ENCODE results near the gene ATP1A1. TPM values are rescaled to one million over a fixed set of nuclear protein-coding genes. Genes with fewer than 3 reads are reported as not detected.

ATP1A1 gene
- total and polyA plus RNA-seq, 9 of the 15 experiments (the other 6 are each of a cell fraction or from before 2014, with no cell fraction given), result 99.3 to 513 (median 234) TPM

DNA sequence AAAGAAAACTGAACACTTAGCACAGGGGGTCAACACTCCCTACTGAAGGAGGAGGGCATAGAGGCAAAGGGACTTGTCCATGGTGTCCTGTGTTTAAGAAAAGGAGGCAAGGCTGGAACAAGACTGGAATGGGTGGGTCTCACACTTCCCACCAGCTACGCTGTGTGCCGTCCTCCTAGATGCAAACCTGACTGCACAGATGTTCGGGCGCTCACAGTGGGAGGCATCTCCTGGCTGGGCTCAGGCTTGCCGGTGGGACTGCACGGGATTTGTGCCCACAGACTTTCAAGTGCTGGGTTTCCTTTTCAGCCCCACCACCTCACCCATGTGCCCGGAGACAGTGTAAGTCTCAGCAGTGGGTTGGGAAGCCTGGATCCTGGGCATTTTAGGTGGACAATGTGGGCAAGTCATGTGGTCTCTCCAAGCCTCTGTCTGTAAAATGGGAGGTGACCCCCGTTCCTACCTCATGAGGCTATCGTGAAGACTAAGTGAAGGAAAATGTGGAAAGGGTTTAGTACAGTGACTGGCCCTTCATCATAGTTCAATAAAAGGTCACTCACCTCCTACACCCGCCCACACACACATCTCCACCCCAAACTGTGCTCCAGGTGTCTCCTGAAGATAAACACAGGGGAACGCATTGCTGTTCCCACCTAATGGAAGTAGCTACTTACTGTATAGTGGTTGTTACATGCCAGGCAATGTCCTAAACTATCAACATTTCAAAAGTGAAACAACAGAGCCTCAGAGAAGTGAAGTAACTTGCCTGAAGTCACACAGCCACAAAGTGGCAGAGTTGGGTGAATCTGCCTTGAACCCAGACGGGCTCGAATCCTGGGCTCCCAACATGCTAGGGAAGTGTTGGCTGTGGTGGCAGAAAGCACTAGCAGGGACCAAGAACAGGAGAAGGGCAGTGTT lies 36.0 kb downstream of the ATP1A1 start (continued):
- TF ChIP-seq ELF1 (tag; IDR thresholded peaks at IDR 0.05) (no peak), HDAC3 (IDR thresholded peaks at IDR 0.05; ENCODE audit: borderline replicate concordance, partially characterized antibody) (peak; percentile 73), CBFA2T3 (IDR thresholded peaks at IDR 0.05) (peak; percentile 94), BHLHE40 (IDR thresholded peaks at IDR 0.05; ENCODE audit: low read length) (no peak), THRAP3 (IDR thresholded peaks at IDR 0.05; ENCODE audit: borderline replicate concordance) (peak; percentile 33; the same call in 1 of the 2 replicates), NCOA6 (IDR thresholded peaks at IDR 0.05) (no peak), ZNF785 (CRISPR knock-in tag; IDR thresholded peaks at IDR 0.05) (no peak), CBX3 (IDR thresholded peaks at IDR 0.05; ENCODE audit: borderline replicate concordance in 1 of 2, low read length in 2 of 2) (peak in 1 of 2 experiments; percentile 94; a peak in 2 of 3 replicates), ZNF217 (CRISPR knock-in tag; IDR thresholded peaks at IDR 0.05) (no peak), CC2D1A (IDR thresholded peaks at IDR 0.05) (peak; percentile 31; the same call in 1 of the 2 replicates), ZNF143 (CRISPR knock-in tag; IDR thresholded peaks at IDR 0.05) (no peak), CXXC5 (CRISPR knock-in tag; IDR thresholded peaks at IDR 0.05) (no peak), ZNF134 (CRISPR knock-in tag; conservative IDR thresholded peaks at IDR 0.05) (no peak)
- TF ChIP-seq, protein P1, sequence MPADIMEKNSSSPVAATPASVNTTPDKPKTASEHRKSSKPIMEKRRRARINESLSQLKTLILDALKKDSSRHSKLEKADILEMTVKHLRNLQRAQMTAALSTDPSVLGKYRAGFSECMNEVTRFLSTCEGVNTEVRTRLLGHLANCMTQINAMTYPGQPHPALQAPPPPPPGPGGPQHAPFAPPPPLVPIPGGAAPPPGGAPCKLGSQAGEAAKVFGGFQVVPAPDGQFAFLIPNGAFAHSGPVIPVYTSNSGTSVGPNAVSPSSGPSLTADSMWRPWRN (IDR thresholded peaks at IDR 0.05; ENCODE audit: low read depth), result no peak
- TF ChIP-seq, protein P2, sequence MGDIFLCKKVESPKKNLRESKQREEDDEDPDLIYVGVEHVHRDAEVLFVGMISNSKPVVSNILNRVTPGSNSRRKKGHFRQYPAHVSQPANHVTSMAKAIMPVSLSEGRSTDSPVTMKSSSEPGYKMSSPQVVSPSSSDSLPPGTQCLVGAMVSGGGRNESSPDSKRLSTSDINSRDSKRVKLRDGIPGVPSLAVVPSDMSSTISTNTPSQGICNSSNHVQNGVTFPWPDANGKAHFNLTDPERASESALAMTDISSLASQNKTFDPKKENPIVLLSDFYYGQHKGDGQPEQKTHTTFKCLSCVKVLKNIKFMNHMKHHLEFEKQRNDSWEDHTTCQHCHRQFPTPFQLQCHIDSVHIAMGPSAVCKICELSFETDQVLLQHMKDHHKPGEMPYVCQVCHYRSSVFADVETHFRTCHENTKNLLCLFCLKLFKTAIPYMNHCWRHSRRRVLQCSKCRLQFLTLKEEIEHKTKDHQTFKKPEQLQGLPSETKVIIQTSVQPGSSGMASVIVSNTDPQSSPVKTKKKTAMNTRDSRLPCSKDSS (IDR thresholded peaks at IDR 0.05; ENCODE audit: low read depth, partially characterized antibody), result no peak
- TF ChIP-seq, protein P3, sequence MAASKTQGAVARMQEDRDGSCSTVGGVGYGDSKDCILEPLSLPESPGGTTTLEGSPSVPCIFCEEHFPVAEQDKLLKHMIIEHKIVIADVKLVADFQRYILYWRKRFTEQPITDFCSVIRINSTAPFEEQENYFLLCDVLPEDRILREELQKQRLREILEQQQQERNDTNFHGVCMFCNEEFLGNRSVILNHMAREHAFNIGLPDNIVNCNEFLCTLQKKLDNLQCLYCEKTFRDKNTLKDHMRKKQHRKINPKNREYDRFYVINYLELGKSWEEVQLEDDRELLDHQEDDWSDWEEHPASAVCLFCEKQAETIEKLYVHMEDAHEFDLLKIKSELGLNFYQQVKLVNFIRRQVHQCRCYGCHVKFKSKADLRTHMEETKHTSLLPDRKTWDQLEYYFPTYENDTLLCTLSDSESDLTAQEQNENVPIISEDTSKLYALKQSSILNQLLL (CRISPR knock-in tag; IDR thresholded peaks at IDR 0.05; ENCODE audit: borderline replicate concordance), result no peak
- TF ChIP-seq, protein P4, sequence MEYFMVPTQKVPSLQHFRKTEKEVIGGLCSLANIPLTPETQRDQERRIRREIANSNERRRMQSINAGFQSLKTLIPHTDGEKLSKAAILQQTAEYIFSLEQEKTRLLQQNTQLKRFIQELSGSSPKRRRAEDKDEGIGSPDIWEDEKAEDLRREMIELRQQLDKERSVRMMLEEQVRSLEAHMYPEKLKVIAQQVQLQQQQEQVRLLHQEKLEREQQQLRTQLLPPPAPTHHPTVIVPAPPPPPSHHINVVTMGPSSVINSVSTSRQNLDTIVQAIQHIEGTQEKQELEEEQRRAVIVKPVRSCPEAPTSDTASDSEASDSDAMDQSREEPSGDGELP (CRISPR knock-in tag; IDR thresholded peaks at IDR 0.05; ENCODE audit: borderline replicate concordance), result peak; percentile 0; the same call in 1 of the 2 replicates
- TF ChIP-seq, protein P5, sequence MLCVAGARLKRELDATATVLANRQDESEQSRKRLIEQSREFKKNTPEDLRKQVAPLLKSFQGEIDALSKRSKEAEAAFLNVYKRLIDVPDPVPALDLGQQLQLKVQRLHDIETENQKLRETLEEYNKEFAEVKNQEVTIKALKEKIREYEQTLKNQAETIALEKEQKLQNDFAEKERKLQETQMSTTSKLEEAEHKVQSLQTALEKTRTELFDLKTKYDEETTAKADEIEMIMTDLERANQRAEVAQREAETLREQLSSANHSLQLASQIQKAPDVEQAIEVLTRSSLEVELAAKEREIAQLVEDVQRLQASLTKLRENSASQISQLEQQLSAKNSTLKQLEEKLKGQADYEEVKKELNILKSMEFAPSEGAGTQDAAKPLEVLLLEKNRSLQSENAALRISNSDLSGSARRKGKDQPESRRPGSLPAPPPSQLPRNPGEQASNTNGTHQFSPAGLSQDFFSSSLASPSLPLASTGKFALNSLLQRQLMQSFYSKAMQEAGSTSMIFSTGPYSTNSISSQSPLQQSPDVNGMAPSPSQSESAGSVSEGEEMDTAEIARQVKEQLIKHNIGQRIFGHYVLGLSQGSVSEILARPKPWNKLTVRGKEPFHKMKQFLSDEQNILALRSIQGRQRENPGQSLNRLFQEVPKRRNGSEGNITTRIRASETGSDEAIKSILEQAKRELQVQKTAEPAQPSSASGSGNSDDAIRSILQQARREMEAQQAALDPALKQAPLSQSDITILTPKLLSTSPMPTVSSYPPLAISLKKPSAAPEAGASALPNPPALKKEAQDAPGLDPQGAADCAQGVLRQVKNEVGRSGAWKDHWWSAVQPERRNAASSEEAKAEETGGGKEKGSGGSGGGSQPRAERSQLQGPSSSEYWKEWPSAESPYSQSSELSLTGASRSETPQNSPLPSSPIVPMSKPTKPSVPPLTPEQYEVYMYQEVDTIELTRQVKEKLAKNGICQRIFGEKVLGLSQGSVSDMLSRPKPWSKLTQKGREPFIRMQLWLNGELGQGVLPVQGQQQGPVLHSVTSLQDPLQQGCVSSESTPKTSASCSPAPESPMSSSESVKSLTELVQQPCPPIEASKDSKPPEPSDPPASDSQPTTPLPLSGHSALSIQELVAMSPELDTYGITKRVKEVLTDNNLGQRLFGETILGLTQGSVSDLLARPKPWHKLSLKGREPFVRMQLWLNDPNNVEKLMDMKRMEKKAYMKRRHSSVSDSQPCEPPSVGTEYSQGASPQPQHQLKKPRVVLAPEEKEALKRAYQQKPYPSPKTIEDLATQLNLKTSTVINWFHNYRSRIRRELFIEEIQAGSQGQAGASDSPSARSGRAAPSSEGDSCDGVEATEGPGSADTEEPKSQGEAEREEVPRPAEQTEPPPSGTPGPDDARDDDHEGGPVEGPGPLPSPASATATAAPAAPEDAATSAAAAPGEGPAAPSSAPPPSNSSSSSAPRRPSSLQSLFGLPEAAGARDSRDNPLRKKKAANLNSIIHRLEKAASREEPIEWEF (CRISPR knock-in tag; IDR thresholded peaks at IDR 0.05), result no peak
